Heart left ventricle (tissue), 16 donors: Measurements from ENCODE around the gene PTOV1. TPM values are rescaled to one million over a fixed set of nuclear protein-coding genes. Genes with fewer than 3 reads are reported as not detected.

ENCODE experiments used
- ATAC-seq, 4 donors: fragments of 200-7000 bp; cut with Tn5 transposase; one replicate each; pipeline ENCODE4 v1.9.1; 2020 to 2022; ENCODE audit warnings: moderate library complexity in 4 of 4, mild to moderate bottlenecking in 3 of 4, moderate number of reproducible peaks in 1 of 4
- DNase-seq, 5 donors: peaks; one replicate each; pipeline ENCODE4 v3.0.0-alpha.2; 2020
- H3K27ac ChIP-seq, 12 donors: fragments of 200-600 bp; sonication (generic) in 4 of 12; one replicate each; pipeline versions ENCODE4 v1.5.0 to v1.8.0; 2016 to 2022; ENCODE audit warnings: mild to moderate bottlenecking in 2 of 12
- H3K27me3 ChIP-seq, 9 donors: fragments of 200-600 bp; sonication (generic) in 2 of 9; one replicate each; pipeline versions ENCODE4 v1.5.1 to v1.8.0; 2016 to 2022; ENCODE audit warnings: mild to moderate bottlenecking in 3 of 9
- H3K36me3 ChIP-seq, 9 donors: fragments of 200-600 bp; sonication (generic) in 2 of 9; one replicate each; pipeline versions ENCODE4 v1.5.0 to v1.8.0; 2018 to 2022; ENCODE audit warnings: mild to moderate bottlenecking in 2 of 9
- H3K4me1 ChIP-seq, 12 donors: fragments of 200-600 bp; sonication (generic) in 4 of 12; one replicate each; pipeline versions ENCODE4 v1.5.0 to v1.8.0; 2016 to 2022; ENCODE audit warnings: mild to moderate bottlenecking in 3 of 12
- H3K4me3 ChIP-seq, 12 donors: fragments of 200-600 bp; sonication (generic) in 4 of 12; one replicate each; pipeline versions ENCODE4 v1.5.0 to v1.8.0; 2017 to 2022; ENCODE audit warnings: mild to moderate bottlenecking in 9 of 12, moderate library complexity in 4 of 12
- H3K9me3 ChIP-seq, 12 donors: fragments of 200-600 bp; sonication (generic) in 4 of 12; one replicate each; pipeline versions ENCODE4 v1.5.0 to v1.8.0; 2016 to 2022; ENCODE audit warnings: mild to moderate bottlenecking in 1 of 12
- POLR2A ChIP-seq, 2 donors: fragments of 450-650 bp; IDR thresholded peaks; one replicate each; pipeline ENCODE4 v1.6.1; 2017; ENCODE audit warnings: antibody characterized with exemption in 2 of 2, mild to moderate bottlenecking in 2 of 2, moderate library complexity in 2 of 2
- WGBS, 4 donors: extraction: QIAGEN DNeasy Blood & Tissue Kit in 2 of 4; methylation state at CpG; one replicate each; pipeline versions ENCODE4 v1.1.5 to v1.1.7; 2013 to 2018; 5-methylcytosine and 5-hydroxymethylcytosine counted together
- intact Hi-C, 10 donors: fragments of 100-400 bp; cut with DNase I; formaldehyde crosslinking; loops; one replicate each; pipeline versions ENCODE4 v1.11.1 to v1.14.2; 2022
- polyA plus RNA-seq, 2 donors: library from polyadenylated mRNA; stranded (reverse); fragments of 200-250 nt; gene quantifications; one replicate each; pipeline ENCODE4 v1.2.3, GENCODE V29; 2013
- total RNA-seq, 9 donors: library from RNA; depleted of rRNA in 2 of 9; stranded (reverse); fragments of >200 nt in 2 of 9; fragmentation: NEBNext Ultra II Directional in 3 of 9; extraction: Animal tissue kit (Norgen Biotek cat#: 25700) in 3 of 9; gene quantifications; one replicate each; pipeline versions ENCODE4 v1.1.0 to v1.2.4, GENCODE V29; 2016 to 2023
- TF ChIP-seq, protein P1 (sequence below), 12 donors: fragments of 200-600 bp; sonication (generic) in 4 of 12; IDR thresholded peaks; one replicate each; pipeline versions ENCODE4 v1.5.0 to v1.8.0; 2018 to 2022; ENCODE audit warnings: antibody characterized with exemption in 12 of 12, mild to moderate bottlenecking in 5 of 12
- donor health status: ischemic (EF 13 %, LVEDD 7.1; RV severe dilation, severe dysfunction).
- donor health status: healthy with polysubstance abuse.
- donor health status: DM: no; HTN: yes; CAD: no.
- donor health status: DM: no; HTN: no; CAD: no.
- donor health status: ischemic (EF 25% LVEDD 6.9; RV normal size, moderate dysfunction).
- donor health status: ischemic (EF 25% LVEDD 5.7; RV mildly dilated, moderate dysfunction).
- donor health status: healthy.
- donor health status: DM: yes; HTN: yes; CAD: no.
- donor health status: ischemic (EF 35%, LVEDD 5.7; RV mildly dilated, moderate dysfunction).
- donor health status: nonischemic (EF 11% LVEDD 7.7; RV severe dilation, severe dysfunction).
- donor health status: DM: yes; HTN: yes; CAD: no.
- donor health status: PGD.
- donor health status: ischemic (EF 29% LVEDD 5.4; RV normal size, mild dysfunction).
- donor health status: nonischemic (EF 23%, LVEDD 6.1; RV moderate dilation, normal function).

The PTOV1 gene
- total and polyA plus RNA-seq, 11 donors = 70.9 to 135 (median 91.5) TPM

DNA sequence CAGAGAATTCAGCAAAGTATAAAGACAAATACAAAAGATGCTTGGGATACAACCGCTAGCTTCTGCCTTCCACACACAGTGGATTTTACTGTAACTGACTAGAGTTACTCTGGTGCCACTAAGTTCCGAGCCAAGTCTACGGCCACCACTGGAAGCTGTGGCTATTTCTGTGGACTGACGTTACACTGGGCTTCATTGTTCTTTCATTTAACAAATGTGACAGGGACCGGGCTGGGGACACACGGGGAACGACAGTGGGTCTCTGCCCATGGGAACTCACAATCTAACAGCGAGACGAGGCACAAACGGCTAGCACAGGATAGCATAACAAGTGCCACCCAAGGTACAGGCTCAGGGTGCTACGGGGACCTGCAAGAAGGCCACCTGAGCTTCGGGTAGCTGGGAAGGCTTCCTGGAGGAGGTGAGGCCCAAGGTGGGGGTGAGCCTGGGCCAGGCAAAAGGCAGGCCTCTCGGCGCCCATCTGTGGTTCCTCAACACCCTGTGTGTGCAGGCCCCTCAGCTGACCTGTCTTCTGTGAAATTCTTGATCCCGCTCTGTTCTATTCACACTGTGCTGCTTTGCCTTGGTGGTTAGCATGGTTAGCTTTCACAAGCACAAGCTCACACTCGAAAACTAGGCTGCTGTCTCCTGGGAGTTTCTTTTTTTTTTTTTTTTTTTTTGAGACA is 56.1 kb downstream of the PTOV1 start:
- intact Hi-C loops = no loop called here

GRCh38 chr19:49907745-49908446 is 56.9 kb downstream of the PTOV1 start:
- TF ChIP-seq, protein P1, sequence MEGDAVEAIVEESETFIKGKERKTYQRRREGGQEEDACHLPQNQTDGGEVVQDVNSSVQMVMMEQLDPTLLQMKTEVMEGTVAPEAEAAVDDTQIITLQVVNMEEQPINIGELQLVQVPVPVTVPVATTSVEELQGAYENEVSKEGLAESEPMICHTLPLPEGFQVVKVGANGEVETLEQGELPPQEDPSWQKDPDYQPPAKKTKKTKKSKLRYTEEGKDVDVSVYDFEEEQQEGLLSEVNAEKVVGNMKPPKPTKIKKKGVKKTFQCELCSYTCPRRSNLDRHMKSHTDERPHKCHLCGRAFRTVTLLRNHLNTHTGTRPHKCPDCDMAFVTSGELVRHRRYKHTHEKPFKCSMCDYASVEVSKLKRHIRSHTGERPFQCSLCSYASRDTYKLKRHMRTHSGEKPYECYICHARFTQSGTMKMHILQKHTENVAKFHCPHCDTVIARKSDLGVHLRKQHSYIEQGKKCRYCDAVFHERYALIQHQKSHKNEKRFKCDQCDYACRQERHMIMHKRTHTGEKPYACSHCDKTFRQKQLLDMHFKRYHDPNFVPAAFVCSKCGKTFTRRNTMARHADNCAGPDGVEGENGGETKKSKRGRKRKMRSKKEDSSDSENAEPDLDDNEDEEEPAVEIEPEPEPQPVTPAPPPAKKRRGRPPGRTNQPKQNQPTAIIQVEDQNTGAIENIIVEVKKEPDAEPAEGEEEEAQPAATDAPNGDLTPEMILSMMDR (IDR thresholded peaks at IDR 0.05) = no peak
- no peak for TF ChIP-seq POLR2A (IDR thresholded peaks at IDR 0.05)
- Histone ChIP-seq H3K27me3 (no peaks in the 10 kb centered on the region), H3K9me3 (no peaks in the 10 kb centered on the region), H3K36me3 (peaks cover 0 to 50% (median 31%) of the 10 kb centered on the region in 9 donors), H3K4me1 (peaks cover 0 to 51% (median 4%) of the 10 kb centered on the region in 12 donors), H3K4me3 (no peak overlapping the region), H3K27ac (no peak overlapping the region)
- ATAC-seq (no peak), DNase-seq (peak in 1 of 5 donors; percentile 57)
- 92 to 97% (median 94%) methylated on average over 23 of the region's 23 CpGs for WGBS, 4 donors
- intact Hi-C loops = no loop called here

More for the DNA sequence above, 56.1 kb downstream of the PTOV1 start:
- H3K4me3 ChIP-seq = no peak overlapping the region
- 83 to 92% (median 88%) methylated on average over 16 of the region's 16 CpGs for whole genome bisulfite sequencing, 4 donors
- TF ChIP-seq, protein P1 (IDR thresholded peaks at IDR 0.05) = no peak
- no peak for TF ChIP-seq POLR2A (IDR thresholded peaks at IDR 0.05)
- peaks cover 0 to 43% (median 4%) of the 10 kb centered on the region in 12 donors for H3K4me1 ChIP-seq
- ATAC-seq (no peak), DNase-seq (no peak)
- H3K36me3 ChIP-seq = peaks cover 0 to 43% (median 25%) of the 10 kb centered on the region in 9 donors
- no peak overlapping the region for H3K27ac ChIP-seq
- no peaks in the 10 kb centered on the region for H3K9me3 ChIP-seq
- H3K27me3 ChIP-seq = no peaks in the 10 kb centered on the region

DNA sequence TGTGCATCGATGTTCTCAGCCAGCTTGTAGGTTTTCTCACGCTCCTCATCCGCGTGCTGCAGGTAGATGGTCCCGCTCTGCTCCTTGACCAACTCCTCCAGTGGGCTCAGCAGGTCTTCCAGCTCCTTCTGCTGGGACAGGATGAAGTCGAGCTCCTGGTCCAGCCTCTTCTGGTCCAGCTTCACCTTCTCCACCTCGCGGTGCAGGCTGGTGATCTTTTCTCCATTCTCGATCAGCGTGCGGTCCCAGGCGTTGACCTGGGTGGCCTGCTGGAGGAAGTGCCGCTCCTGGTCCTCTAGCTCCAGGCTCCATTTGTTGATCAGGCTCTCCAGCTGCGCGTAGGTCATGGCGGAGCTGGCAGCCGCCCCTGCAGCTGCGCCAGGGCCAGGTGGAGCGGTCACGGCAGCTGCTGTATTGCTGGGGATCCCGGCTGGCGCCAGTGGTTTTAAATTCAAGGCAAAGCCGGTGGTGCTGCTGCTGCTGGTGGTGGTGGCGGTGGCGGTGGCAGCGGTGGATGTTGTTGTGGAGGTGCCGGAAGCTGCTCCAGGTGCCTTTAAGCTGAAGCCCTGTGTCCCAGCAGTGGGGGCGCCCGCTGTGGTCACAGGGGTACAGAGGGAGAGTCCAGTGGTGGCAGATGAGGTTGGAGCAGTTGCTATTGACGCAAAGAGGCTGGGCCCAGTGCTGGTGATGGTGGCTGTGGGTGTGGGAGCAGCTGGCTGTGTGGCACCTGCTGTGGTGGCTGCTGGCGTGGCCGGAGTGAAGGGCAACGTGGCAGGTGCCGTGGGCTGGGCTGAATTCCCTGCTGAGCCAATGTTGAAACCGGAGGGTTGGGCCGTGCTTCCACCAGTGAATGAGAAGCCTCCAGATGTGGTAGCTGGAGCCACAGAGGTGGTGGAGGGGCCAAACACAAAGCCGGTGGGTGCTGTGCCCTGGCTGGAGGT is 57.8 kb downstream of the PTOV1 start:
- TF ChIP-seq, protein P1 (IDR thresholded peaks at IDR 0.05) = no peak
- no peak for TF ChIP-seq POLR2A (IDR thresholded peaks at IDR 0.05)
- H3K4me3 ChIP-seq = no peak overlapping the region
- peaks cover 0 to 59% (median 39%) of the 10 kb centered on the region in 9 donors for H3K36me3 ChIP-seq
- WGBS, 4 donors = 96 to 98% (median 97%) methylated on average over 35 to 37 of the region's 37 CpGs
- intact Hi-C loops = no loop called here
- H3K9me3 ChIP-seq = no peaks in the 10 kb centered on the region
- H3K27ac ChIP-seq = no peak overlapping the region
- H3K4me1 ChIP-seq = peaks cover 0 to 52% (median 4%) of the 10 kb centered on the region in 12 donors
- no peaks in the 10 kb centered on the region for H3K27me3 ChIP-seq
- peak in 1 of 5 donors; percentile 51 for DNase-seq
- no peak for ATAC-seq
